Mesenchymal stem cell (in vitro differentiated cells and primary cell): Measurements from ENCODE around the gene DMBX1.

Source experiments
- DNase-seq: peaks from one replicate; pipeline ENCODE4 v3.0.0-alpha.2; 2013
- H2AFZ ChIP-seq: one replicate; pipeline ENCODE4 v1.6.1; 2013; ENCODE audit warnings: low read depth, mild to moderate bottlenecking, control low read depth, inconsistent platforms, low read length, moderate library complexity
- H2AK5ac ChIP-seq: 2 replicates; pipeline ENCODE4 v1.6.1; 2013; ENCODE audit warnings: low read length, moderate library complexity, mild to moderate bottlenecking, inconsistent platforms; ENCODE audit not compliant: severe bottlenecking
- H2BK120ac ChIP-seq: one replicate; pipeline ENCODE4 v1.6.1; 2013; ENCODE audit warnings: low read depth, mild to moderate bottlenecking, inconsistent platforms, low read length, moderate library complexity
- H2BK12ac ChIP-seq, 2 experiments: one replicate each; pipeline ENCODE4 v1.6.1; 2013; ENCODE audit warnings: inconsistent platforms in 2 of 2, low read length in 2 of 2, mild to moderate bottlenecking in 2 of 2, moderate library complexity in 2 of 2, control low read depth in 1 of 2
- H2BK15ac ChIP-seq: one replicate; pipeline ENCODE4 v1.6.1; 2013; ENCODE audit warnings: mild to moderate bottlenecking, low read depth, inconsistent platforms; ENCODE audit not compliant: poor library complexity, severe bottlenecking
- H2BK5ac ChIP-seq: 2 replicates; pipeline ENCODE4 v1.6.1; 2013; ENCODE audit warnings: low read depth, mild to moderate bottlenecking, low read length, control low read depth, inconsistent platforms; ENCODE audit not compliant: poor library complexity, severe bottlenecking
- H3K14ac ChIP-seq, 2 experiments: one replicate each; pipeline ENCODE4 v1.6.1; 2013; ENCODE audit warnings: inconsistent platforms in 2 of 2, low read length in 2 of 2, control low read depth in 1 of 2, mild to moderate bottlenecking in 1 of 2, moderate library complexity in 1 of 2
- H3K18ac ChIP-seq, 2 experiments: one replicate each; pipeline ENCODE4 v1.6.1; 2013; ENCODE audit warnings: inconsistent platforms in 2 of 2, low read length in 2 of 2, control low read depth in 1 of 2, low read depth in 1 of 2, mild to moderate bottlenecking in 1 of 2
- H3K23ac ChIP-seq, 2 experiments: one replicate each; pipeline ENCODE4 v1.6.1; 2013; ENCODE audit warnings: inconsistent platforms in 2 of 2, low read length in 2 of 2, mild to moderate bottlenecking in 2 of 2, moderate library complexity in 2 of 2, control low read depth in 1 of 2
- H3K27ac ChIP-seq: 2 replicates; pipeline ENCODE4 v1.5.1; 2013; ENCODE audit warnings: mild to moderate bottlenecking, moderate library complexity, low read length, control low read depth, inconsistent platforms; ENCODE audit not compliant: poor library complexity, severe bottlenecking
- H3K27me3 ChIP-seq, 2 experiments: 2 replicates each; pipeline versions ENCODE4 v1.6.1 to v1.7.0; 2013; ENCODE audit warnings: low read length in 2 of 2, mild to moderate bottlenecking in 2 of 2, moderate library complexity in 2 of 2, control low read depth in 1 of 2, inconsistent platforms in 1 of 2; ENCODE audit not compliant: control insufficient read depth in 1 of 2, insufficient read depth in 1 of 2
- H3K36me3 ChIP-seq, 2 experiments: 2 replicates each; pipeline versions ENCODE4 v1.6.1 to v1.7.0; 2013; ENCODE audit warnings: low read length in 2 of 2, control low read depth in 1 of 2, inconsistent platforms in 1 of 2, low read depth in 1 of 2, mild to moderate bottlenecking in 1 of 2; ENCODE audit not compliant: insufficient read depth in 2 of 2, control insufficient read depth in 1 of 2
- H3K4ac ChIP-seq, 2 experiments: one replicate each; pipeline ENCODE4 v1.6.1; 2013; ENCODE audit warnings: inconsistent platforms in 2 of 2, low read length in 2 of 2, mild to moderate bottlenecking in 2 of 2, moderate library complexity in 2 of 2, control low read depth in 1 of 2, low read depth in 1 of 2
- H3K4me1 ChIP-seq: 2 replicates; pipeline ENCODE4 v1.6.1; 2013; ENCODE audit warnings: low read depth, low read length, control low read depth; ENCODE audit not compliant: control insufficient read depth, insufficient read depth
- H3K4me2 ChIP-seq: 2 replicates; pipeline ENCODE4 v1.6.1; 2013; ENCODE audit warnings: low read length, mild to moderate bottlenecking, inconsistent platforms; ENCODE audit not compliant: poor library complexity, severe bottlenecking
- H3K4me3 ChIP-seq, 2 experiments: 2 replicates each; pipeline versions ENCODE4 v1.5.1 to v1.7.0; 2013; ENCODE audit warnings: low read length in 2 of 2, mild to moderate bottlenecking in 2 of 2, control low read depth in 1 of 2, low read depth in 1 of 2; ENCODE audit not compliant: insufficient read depth in 1 of 2
- H3K79me1 ChIP-seq: replicated peaks from 2 replicates; pipeline ENCODE4 v1.6.1; 2013; ENCODE audit warnings: mild to moderate bottlenecking, control low read depth, low read length, inconsistent platforms; ENCODE audit not compliant: poor library complexity, severe bottlenecking
- H3K9ac ChIP-seq: 2 replicates; pipeline ENCODE4 v1.7.0; 2013; ENCODE audit warnings: mild to moderate bottlenecking, low read length, moderate library complexity
- H3K9me3 ChIP-seq: 2 replicates; pipeline ENCODE4 v1.7.0; 2013; ENCODE audit warnings: mild to moderate bottlenecking, low read length; ENCODE audit not compliant: control insufficient read depth
- H4K8ac ChIP-seq: one replicate; pipeline ENCODE4 v1.6.1; 2013; ENCODE audit warnings: inconsistent platforms, mild to moderate bottlenecking, low read length, moderate library complexity
- H4K91ac ChIP-seq: one replicate; pipeline ENCODE4 v1.6.1; 2013; ENCODE audit warnings: mild to moderate bottlenecking, low read length, inconsistent platforms
- WGBS: methylation state at CpG from one replicate; pipeline ENCODE4 v1.1.7; 2013; ENCODE audit warnings: mixed read lengths; 5-methylcytosine and 5-hydroxymethylcytosine counted together

Gene DMBX1

GRCh38 chr1:46451948-46452930 lies 37.4 kb upstream of the DMBX1 start:
- no peak overlapping the region for H2AK5ac ChIP-seq
- H3K9ac ChIP-seq, result no peak overlapping the region
- no peak overlapping the region for H3K27ac ChIP-seq
- H3K23ac ChIP-seq, result no peak overlapping the region
- no peak overlapping the region for H2BK5ac ChIP-seq
- no peaks in the 10 kb centered on the region for H3K36me3 ChIP-seq
- H3K4me3 ChIP-seq, result no peak overlapping the region
- H2BK15ac ChIP-seq, result no peak overlapping the region
- no peak overlapping the region for H4K91ac ChIP-seq
- no peak overlapping the region for H2BK12ac ChIP-seq
- DNase-seq, result no peak
- H3K27me3 ChIP-seq, result peaks cover 89 to 97% of the 10 kb centered on the region in 2 experiments
- no peak overlapping the region for H3K14ac ChIP-seq
- H3K9me3 ChIP-seq, result no peaks in the 10 kb centered on the region
- WGBS, result 51% methylated on average over 4 of the region's 5 CpGs
- H3K4me2 ChIP-seq, result no peak overlapping the region
- H3K79me1 ChIP-seq, result no peaks in the 10 kb centered on the region
- no peak overlapping the region for H2AFZ ChIP-seq
- peaks cover 9% of the 10 kb centered on the region for H3K4me1 ChIP-seq
- H3K18ac ChIP-seq, result no peak overlapping the region
- H3K4ac ChIP-seq, result no peak overlapping the region
- H2BK120ac ChIP-seq, result no peak overlapping the region
- H4K8ac ChIP-seq, result no peak overlapping the region

- DNase-seq, result no peak
- no peak overlapping the region for H3K27ac ChIP-seq
- no peak overlapping the region for H2AFZ ChIP-seq
- H3K36me3 ChIP-seq, result no peaks in the 10 kb centered on the region
- H2BK120ac ChIP-seq, result no peak overlapping the region
- H3K9me3 ChIP-seq, result no peaks in the 10 kb centered on the region
- no peak overlapping the region for H4K8ac ChIP-seq
- no peak overlapping the region for H3K23ac ChIP-seq
- H3K4me3 ChIP-seq, result no peak overlapping the region
- H2BK15ac ChIP-seq, result no peak overlapping the region
- H3K4me2 ChIP-seq, result no peak overlapping the region
- no peak overlapping the region for H3K4ac ChIP-seq
- H4K91ac ChIP-seq, result no peak overlapping the region
- no peak overlapping the region for H3K18ac ChIP-seq
- no peak overlapping the region for H2BK5ac ChIP-seq
- no peak overlapping the region for H3K14ac ChIP-seq
- no peak overlapping the region for H2BK12ac ChIP-seq
- peaks cover 8% of the 10 kb centered on the region for H3K4me1 ChIP-seq
- WGBS, result 31% methylated on average over 10 of the region's 15 CpGs
- H3K9ac ChIP-seq, result no peak overlapping the region
- H3K27me3 ChIP-seq, result peaks cover 89 to 96% of the 10 kb centered on the region in 2 experiments
- H3K79me1 ChIP-seq, result no peaks in the 10 kb centered on the region
- H2AK5ac ChIP-seq, result no peak overlapping the region
These were observed 36.7 kb upstream of the DMBX1 start for GRCh38 chr1:46452931-46453325.

- Histone ChIP-seq H3K4ac (no peak overlapping the region), H3K27ac (no peak overlapping the region)
- 47% methylated on average over 4 of the region's 4 CpGs for WGBS
These were observed 36.2 kb upstream of the DMBX1 start for GRCh38 chr1:46453449-46453848.

GRCh38 chr1:46455951-46456350 lies 33.7 kb upstream of the DMBX1 start:
- Histone ChIP-seq H3K4ac (no peak overlapping the region), H2BK120ac (no peak overlapping the region), H3K23ac (no peak overlapping the region), H2AFZ (no peak overlapping the region), H3K18ac (no peak overlapping the region), H3K4me1 (no peaks in the 10 kb centered on the region), H3K9me3 (no peaks in the 10 kb centered on the region), H3K79me1 (no peaks in the 10 kb centered on the region), H2AK5ac (no peak overlapping the region), H3K27me3 (peaks cover 91 to 95% of the 10 kb centered on the region in 2 experiments), H3K4me2 (no peak overlapping the region), H3K27ac (no peak overlapping the region), H2BK12ac (no peak overlapping the region), H4K91ac (no peak overlapping the region), H2BK5ac (no peak overlapping the region), H3K9ac (no peak overlapping the region), H3K36me3 (no peaks in the 10 kb centered on the region), H3K4me3 (no peak overlapping the region), H2BK15ac (no peak overlapping the region), H3K14ac (no peak overlapping the region), H4K8ac (no peak overlapping the region)
- DNase-seq, result no peak
- WGBS, result 91% methylated on average over 23 of the region's 27 CpGs

More at GRCh38 chr1:46453449-46453848, 36.2 kb upstream of the DMBX1 start:
- no peak overlapping the region for H2AK5ac ChIP-seq
- H3K4me1 ChIP-seq, result peaks cover 4% of the 10 kb centered on the region
- H2BK15ac ChIP-seq, result no peak overlapping the region
- H2BK12ac ChIP-seq, result no peak overlapping the region
- no peak overlapping the region for H3K23ac ChIP-seq
- H3K4me3 ChIP-seq, result no peak overlapping the region
- H3K4me2 ChIP-seq, result no peak overlapping the region
- no peak overlapping the region for H3K18ac ChIP-seq
- no peak overlapping the region for H4K91ac ChIP-seq
- H3K14ac ChIP-seq, result no peak overlapping the region
- H3K79me1 ChIP-seq, result no peaks in the 10 kb centered on the region
- no peak overlapping the region for H4K8ac ChIP-seq
- DNase-seq, result no peak
- H3K9ac ChIP-seq, result no peak overlapping the region
- no peaks in the 10 kb centered on the region for H3K36me3 ChIP-seq
- peaks cover 90 to 96% of the 10 kb centered on the region in 2 experiments for H3K27me3 ChIP-seq
- no peak overlapping the region for H2BK120ac ChIP-seq
- H2BK5ac ChIP-seq, result no peak overlapping the region
- H2AFZ ChIP-seq, result no peak overlapping the region
- no peaks in the 10 kb centered on the region for H3K9me3 ChIP-seq
